GM20000 (cell line): ENCODE measurements around the gene TOX2.

Experiments used
- DNase-seq: peaks from one replicate; pipeline ENCODE4 v3.0.0; 2012; ENCODE audit warnings: low spot score
- TF ChIP-seq, protein P1 (sequence below): IDR thresholded peaks from 2 replicates; pipeline ENCODE4 v1.5.1; 2012; ENCODE audit warnings: mild to moderate bottlenecking, control low read depth; ENCODE audit errors: extremely low read depth, missing control alignments

TOX2 gene

GRCh38 chr20:44112889-44113617, 198.4 kb downstream of the TOX2 start:
- TF ChIP-seq, protein P1, sequence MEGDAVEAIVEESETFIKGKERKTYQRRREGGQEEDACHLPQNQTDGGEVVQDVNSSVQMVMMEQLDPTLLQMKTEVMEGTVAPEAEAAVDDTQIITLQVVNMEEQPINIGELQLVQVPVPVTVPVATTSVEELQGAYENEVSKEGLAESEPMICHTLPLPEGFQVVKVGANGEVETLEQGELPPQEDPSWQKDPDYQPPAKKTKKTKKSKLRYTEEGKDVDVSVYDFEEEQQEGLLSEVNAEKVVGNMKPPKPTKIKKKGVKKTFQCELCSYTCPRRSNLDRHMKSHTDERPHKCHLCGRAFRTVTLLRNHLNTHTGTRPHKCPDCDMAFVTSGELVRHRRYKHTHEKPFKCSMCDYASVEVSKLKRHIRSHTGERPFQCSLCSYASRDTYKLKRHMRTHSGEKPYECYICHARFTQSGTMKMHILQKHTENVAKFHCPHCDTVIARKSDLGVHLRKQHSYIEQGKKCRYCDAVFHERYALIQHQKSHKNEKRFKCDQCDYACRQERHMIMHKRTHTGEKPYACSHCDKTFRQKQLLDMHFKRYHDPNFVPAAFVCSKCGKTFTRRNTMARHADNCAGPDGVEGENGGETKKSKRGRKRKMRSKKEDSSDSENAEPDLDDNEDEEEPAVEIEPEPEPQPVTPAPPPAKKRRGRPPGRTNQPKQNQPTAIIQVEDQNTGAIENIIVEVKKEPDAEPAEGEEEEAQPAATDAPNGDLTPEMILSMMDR, result no peak
- DNase-seq, result no peak

GRCh38 chr20:44113618-44114376, 199.1 kb downstream of the TOX2 start:
- TF ChIP-seq, protein P1, result no peak
- no peak for DNase-seq

- no peak for DNase-seq
- TF ChIP-seq, protein P1, result no peak
Observed at GRCh38 chr20:44115181-44115580, 200.5 kb downstream of the TOX2 start.

DNA sequence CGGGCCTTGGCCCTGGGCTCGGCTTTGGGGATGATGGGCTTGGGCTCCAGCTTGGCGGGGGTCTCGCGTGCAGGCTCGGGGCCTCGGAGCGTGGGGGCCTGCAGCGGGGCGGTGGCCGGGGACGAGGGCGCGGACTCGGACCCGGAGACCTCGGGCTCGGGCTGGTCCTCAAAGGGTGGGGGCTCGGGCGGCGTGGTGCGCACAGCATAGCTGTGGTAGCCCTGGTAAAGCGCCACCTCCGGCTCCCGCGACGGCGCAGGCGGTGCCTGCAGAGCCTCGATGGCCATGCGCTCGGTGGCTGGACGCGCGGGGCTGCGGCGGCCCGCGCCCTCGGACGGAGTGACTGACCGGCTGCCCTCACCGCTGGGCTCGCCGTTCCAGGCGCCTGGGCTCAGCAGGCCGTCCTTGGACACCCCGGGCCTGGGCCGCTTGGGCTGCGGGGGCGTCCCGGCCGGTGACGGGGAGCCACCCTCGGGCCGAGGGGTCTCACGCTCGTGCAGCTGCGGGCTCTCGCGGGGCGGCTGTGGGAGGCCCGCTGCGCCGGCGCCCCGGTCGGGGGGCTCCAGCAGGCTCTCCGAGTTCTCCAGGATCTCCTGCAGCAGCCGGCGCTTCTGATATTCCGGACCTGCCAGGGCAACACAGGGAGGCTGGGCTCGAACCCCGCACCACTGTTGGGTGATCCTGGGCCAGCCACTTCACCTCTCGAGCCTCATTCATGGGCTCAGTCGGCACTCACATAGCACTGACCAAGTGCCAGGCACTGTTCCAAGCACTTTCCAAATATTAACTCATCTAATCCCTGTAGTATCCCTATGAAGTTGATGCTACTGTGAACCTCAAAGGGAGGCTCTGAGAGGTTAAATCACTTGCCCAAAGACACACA, 201.4 kb downstream of the TOX2 start:
- TF ChIP-seq, protein P1, result no peak
- no peak for DNase-seq

GRCh38 chr20:44117296-44118184, 202.9 kb downstream of the TOX2 start:
- DNase-seq, result no peak
- TF ChIP-seq, protein P1, result no peak

DNA sequence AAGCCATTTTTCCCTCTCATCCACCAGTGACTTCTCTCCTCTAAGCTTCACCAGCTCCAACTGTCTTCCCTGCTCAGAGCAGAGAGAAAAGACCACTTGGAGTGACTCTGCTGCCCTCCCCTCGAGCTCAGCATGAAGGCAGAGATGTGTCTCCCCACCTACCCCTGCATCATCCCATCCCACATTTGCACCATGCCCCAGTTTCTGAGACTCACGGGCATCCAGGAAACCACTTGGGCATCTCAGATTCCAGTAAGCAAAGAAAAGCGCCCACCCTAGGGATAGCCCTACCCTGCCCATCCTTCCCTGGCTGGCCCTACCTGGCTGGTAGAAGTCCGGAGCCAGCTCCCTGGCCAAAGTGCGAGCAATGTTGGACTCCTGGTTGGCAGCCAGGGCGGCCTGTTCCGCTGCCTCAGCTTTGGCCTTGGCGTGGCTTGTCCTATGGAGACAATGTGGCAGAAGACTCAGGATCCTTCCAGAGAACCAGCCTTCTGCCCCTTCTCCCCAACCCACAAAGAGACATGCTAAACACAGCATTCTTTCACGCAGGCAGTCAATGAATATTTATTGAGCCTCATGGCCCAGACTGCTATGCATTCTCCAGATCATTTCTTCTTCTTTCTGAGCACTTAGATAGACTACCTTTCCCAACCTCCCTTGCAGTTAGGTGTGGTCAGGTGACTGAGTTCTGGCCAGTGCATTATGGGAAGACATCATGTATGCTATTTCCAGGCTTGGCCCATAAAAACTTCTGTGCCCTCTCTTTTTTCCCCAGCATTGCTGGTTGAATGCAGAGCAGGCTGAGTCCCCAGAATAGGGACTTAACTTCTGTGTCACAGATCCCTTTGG, 203.8 kb downstream of the TOX2 start:
- TF ChIP-seq, protein P1, result no peak

More for the DNA sequence above, 203.8 kb downstream of the TOX2 start:
- no peak for DNase-seq
